IPS-18a (cell line): ENCODE results near the gene STK32B.
"Not testable (repeated sequence)": the region's sequence is repeated elsewhere in the genome, so short reads cannot be mapped to it uniquely, and the experiment has no call there.

Experiments
- H3K27ac ChIP-seq: one replicate; pipeline ENCODE4 v1.5.1; 2013; ENCODE audit warnings: low read length
- H3K27me3 ChIP-seq: one replicate; pipeline ENCODE4 v1.6.1; 2013; ENCODE audit warnings: mild to moderate bottlenecking, low read length; ENCODE audit not compliant: control insufficient read depth, insufficient read depth
- H3K36me3 ChIP-seq: one replicate; pipeline ENCODE4 v1.6.1; 2013; ENCODE audit warnings: low read depth, low read length; ENCODE audit not compliant: control insufficient read depth
- H3K4me1 ChIP-seq: one replicate; pipeline ENCODE4 v1.6.1; 2013; ENCODE audit warnings: low read depth, low read length; ENCODE audit not compliant: control insufficient read depth
- H3K4me3 ChIP-seq: one replicate; pipeline ENCODE4 v1.5.1; 2013; ENCODE audit warnings: low read length
- H3K9ac ChIP-seq: one replicate; pipeline ENCODE4 v1.6.1; 2013; ENCODE audit warnings: mild to moderate bottlenecking, low read length, moderate library complexity
- H3K9me3 ChIP-seq: one replicate; pipeline ENCODE4 v1.6.1; 2013; ENCODE audit warnings: low read depth, low read length; ENCODE audit not compliant: control insufficient read depth

The STK32B gene

GRCh38 chr4:5250536-5250935 lies 199.3 kb downstream of the STK32B start:
- H3K4me3 ChIP-seq, H3K4me1 ChIP-seq, H3K9me3 ChIP-seq, H3K36me3 ChIP-seq, H3K27me3 ChIP-seq, H3K9ac ChIP-seq, H3K27ac ChIP-seq: not testable (repeated sequence)

GRCh38 chr4:5256421-5256820 lies 205.1 kb downstream of the STK32B start:
- no peaks in the 10 kb centered on the region for H3K36me3 ChIP-seq
- H3K4me3 ChIP-seq: no peak overlapping the region
- H3K27me3 ChIP-seq: no peaks in the 10 kb centered on the region
- H3K4me1 ChIP-seq: no peaks in the 10 kb centered on the region
- no peaks in the 10 kb centered on the region for H3K9me3 ChIP-seq
- H3K9ac ChIP-seq: no peak overlapping the region
- H3K27ac ChIP-seq: no peak overlapping the region

GRCh38 chr4:5257086-5257485 lies 205.8 kb downstream of the STK32B start:
- Histone ChIP-seq H3K9ac (no peak overlapping the region), H3K27me3 (no peaks in the 10 kb centered on the region), H3K27ac (no peak overlapping the region), H3K4me1 (no peaks in the 10 kb centered on the region), H3K36me3 (no peaks in the 10 kb centered on the region), H3K9me3 (no peaks in the 10 kb centered on the region), H3K4me3 (no peak overlapping the region)

- Histone ChIP-seq H3K27me3 (no peaks in the 10 kb centered on the region), H3K9ac (no peak overlapping the region), H3K4me1 (no peaks in the 10 kb centered on the region), H3K27ac (no peak overlapping the region), H3K4me3 (no peak overlapping the region), H3K9me3 (no peaks in the 10 kb centered on the region), H3K36me3 (no peaks in the 10 kb centered on the region)
Measured at GRCh38 chr4:5259471-5259870, 208.2 kb downstream of the STK32B start.

GRCh38 chr4:5260121-5260520 lies 208.8 kb downstream of the STK32B start:
- Histone ChIP-seq H3K27me3 (no peaks in the 10 kb centered on the region), H3K4me3 (no peak overlapping the region), H3K9me3 (no peaks in the 10 kb centered on the region), H3K27ac (no peak overlapping the region), H3K36me3 (no peaks in the 10 kb centered on the region), H3K4me1 (no peaks in the 10 kb centered on the region), H3K9ac (no peak overlapping the region)

GRCh38 chr4:5261866-5262265 lies 210.6 kb downstream of the STK32B start:
- no peak overlapping the region for H3K4me3 ChIP-seq
- no peak overlapping the region for H3K27ac ChIP-seq
- no peaks in the 10 kb centered on the region for H3K9me3 ChIP-seq
- no peak overlapping the region for H3K9ac ChIP-seq
- H3K36me3 ChIP-seq: no peaks in the 10 kb centered on the region
- no peaks in the 10 kb centered on the region for H3K27me3 ChIP-seq
- no peaks in the 10 kb centered on the region for H3K4me1 ChIP-seq

GRCh38 chr4:5266991-5267390 lies 215.7 kb downstream of the STK32B start:
- Histone ChIP-seq H3K27ac (no peak overlapping the region), H3K9ac (no peak overlapping the region), H3K4me1 (no peaks in the 10 kb centered on the region), H3K4me3 (no peak overlapping the region), H3K9me3 (no peaks in the 10 kb centered on the region), H3K27me3 (no peaks in the 10 kb centered on the region), H3K36me3 (no peaks in the 10 kb centered on the region)

- no peak overlapping the region for H3K27ac ChIP-seq
- H3K36me3 ChIP-seq: no peaks in the 10 kb centered on the region
- no peaks in the 10 kb centered on the region for H3K4me1 ChIP-seq
- H3K27me3 ChIP-seq: no peaks in the 10 kb centered on the region
- H3K9ac ChIP-seq: no peak overlapping the region
- no peak overlapping the region for H3K4me3 ChIP-seq
- H3K9me3 ChIP-seq: no peaks in the 10 kb centered on the region
Measured at GRCh38 chr4:5267408-5267807, 216.1 kb downstream of the STK32B start.

- Histone ChIP-seq H3K4me3 (no peak overlapping the region), H3K4me1 (no peaks in the 10 kb centered on the region), H3K9me3 (no peaks in the 10 kb centered on the region), H3K9ac (no peak overlapping the region), H3K36me3 (no peaks in the 10 kb centered on the region), H3K27me3 (no peaks in the 10 kb centered on the region), H3K27ac (no peak overlapping the region)
Measured at GRCh38 chr4:5276475-5277075, 225.3 kb downstream of the STK32B start.

GRCh38 chr4:5277079-5277478 lies 225.8 kb downstream of the STK32B start:
- H3K4me3 ChIP-seq: no peak overlapping the region
- no peaks in the 10 kb centered on the region for H3K27me3 ChIP-seq
- H3K9me3 ChIP-seq: no peaks in the 10 kb centered on the region
- no peaks in the 10 kb centered on the region for H3K36me3 ChIP-seq
- H3K27ac ChIP-seq: no peak overlapping the region
- H3K9ac ChIP-seq: no peak overlapping the region
- no peaks in the 10 kb centered on the region for H3K4me1 ChIP-seq

- Histone ChIP-seq H3K9ac (no peak overlapping the region), H3K4me1 (no peaks in the 10 kb centered on the region), H3K36me3 (no peaks in the 10 kb centered on the region), H3K4me3 (no peak overlapping the region), H3K9me3 (no peaks in the 10 kb centered on the region), H3K27ac (no peak overlapping the region), H3K27me3 (no peaks in the 10 kb centered on the region)
Measured at GRCh38 chr4:5278213-5278612, 226.9 kb downstream of the STK32B start.

GRCh38 chr4:5280069-5280468 lies 228.8 kb downstream of the STK32B start:
- H3K9me3 ChIP-seq, H3K27ac ChIP-seq, H3K4me3 ChIP-seq, H3K27me3 ChIP-seq, H3K9ac ChIP-seq, H3K36me3 ChIP-seq, H3K4me1 ChIP-seq: not testable (repeated sequence)
